ENCODE results near the gene SRR. TPM values are rescaled to one million over a fixed set of nuclear protein-coding genes. Genes with fewer than 3 reads are reported as not detected.

SRR gene
- total and polyA plus RNA-seq, 2 donors (not counting 3 experiments of a cell fraction or from before 2014, with no cell fraction given), result 13.7 to 20.1 TPM

- Histone ChIP-seq H3K27me3 (ENCODE audit: control insufficient read depth in 2 of 2, insufficient read depth in 2 of 2, low read length in 2 of 2) (no peaks in the 10 kb centered on the region), H3K4me2 (ENCODE audit: insufficient read depth, low read length) (no peak overlapping the region), H3K4me1 (ENCODE audit: control insufficient read depth, extremely low read depth, insufficient read depth, low read length) (no peaks in the 10 kb centered on the region), H3K9ac (replicated peaks; ENCODE audit: extremely low read depth, insufficient read depth, low read length) (no peak overlapping the region), H3K36me3 (ENCODE audit: control insufficient read depth in 2 of 2, extremely low read depth in 1 of 2, insufficient read depth in 2 of 2, low read length in 2 of 2) (peaks cover 8 to 24% of the 10 kb centered on the region in 2 experiments), H4K20me1 (replicated peaks; ENCODE audit: control insufficient read depth, extremely low read depth, insufficient read depth, low read length) (no peaks in the 10 kb centered on the region), H3K9me1 (replicated peaks; ENCODE audit: control insufficient read depth, extremely low read depth, insufficient read depth, low read length) (no peaks in the 10 kb centered on the region), H3K4me3 (replicated peaks in 1 of 3; ENCODE audit: insufficient read depth in 1 of 3, low read depth in 1 of 3, low read length in 3 of 3) (no peak overlapping the region), H3K79me2 (ENCODE audit: control insufficient read depth, insufficient read depth, low read length) (peaks cover 29% of the 10 kb centered on the region), H3K9me3 (replicated peaks; ENCODE audit: control insufficient read depth, insufficient read depth, low read length) (no peaks in the 10 kb centered on the region), H3K27ac (ENCODE audit: insufficient read depth, low read depth, low read length) (no peak overlapping the region), H2AFZ (ENCODE audit: low read depth, low read length) (no peak overlapping the region)
- CTCF ChIA-PET, result no interaction called here
- intact Hi-C loops (cut with micrococcal nuclease), result no loop called here
- POLR2A ChIA-PET, result no interaction called here
- DNase-seq (ENCODE audit: low read depth, low spot score) (no peak), FAIRE-seq (no peak)
- dilution Hi-C loops (cut with MboI; ENCODE audit: extremely low pct_ligation_motif_present, low sequenced_read_pairs), result no loop called here
- BruUV-seq (replicated peaks), result no TSS peak
- TF ChIP-seq JUN (IDR thresholded peaks at IDR 0.05; ENCODE audit: borderline replicate concordance, insufficient read depth, insufficient read length, low read depth) (no peak), POLR2A (IDR thresholded peaks at IDR 0.05; ENCODE audit: low read depth, low read length) (no peak), EZH2 (IDR thresholded peaks at IDR 0.05; ENCODE audit: borderline replicate concordance, low read depth, low read length, severe bottlenecking) (no peak), POLR2AphosphoS5 (IDR thresholded peaks at IDR 0.05; ENCODE audit: insufficient read depth, low read depth, low read length) (no peak), FOS (IDR thresholded peaks at IDR 0.05; ENCODE audit: borderline replicate concordance, insufficient read depth, low read length) (no peak), GATA2 (IDR thresholded peaks at IDR 0.05; ENCODE audit: insufficient read depth, insufficient read length, low read depth, low read length) (no peak), MYC (IDR thresholded peaks at IDR 0.05; ENCODE audit: low read depth, low read length) (no peak)
- TF ChIP-seq, protein P1, sequence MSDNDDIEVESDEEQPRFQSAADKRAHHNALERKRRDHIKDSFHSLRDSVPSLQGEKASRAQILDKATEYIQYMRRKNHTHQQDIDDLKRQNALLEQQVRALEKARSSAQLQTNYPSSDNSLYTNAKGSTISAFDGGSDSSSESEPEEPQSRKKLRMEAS (IDR thresholded peaks at IDR 0.05; ENCODE audit: insufficient read depth, insufficient read length), result no peak
- TF ChIP-seq, protein P2, sequence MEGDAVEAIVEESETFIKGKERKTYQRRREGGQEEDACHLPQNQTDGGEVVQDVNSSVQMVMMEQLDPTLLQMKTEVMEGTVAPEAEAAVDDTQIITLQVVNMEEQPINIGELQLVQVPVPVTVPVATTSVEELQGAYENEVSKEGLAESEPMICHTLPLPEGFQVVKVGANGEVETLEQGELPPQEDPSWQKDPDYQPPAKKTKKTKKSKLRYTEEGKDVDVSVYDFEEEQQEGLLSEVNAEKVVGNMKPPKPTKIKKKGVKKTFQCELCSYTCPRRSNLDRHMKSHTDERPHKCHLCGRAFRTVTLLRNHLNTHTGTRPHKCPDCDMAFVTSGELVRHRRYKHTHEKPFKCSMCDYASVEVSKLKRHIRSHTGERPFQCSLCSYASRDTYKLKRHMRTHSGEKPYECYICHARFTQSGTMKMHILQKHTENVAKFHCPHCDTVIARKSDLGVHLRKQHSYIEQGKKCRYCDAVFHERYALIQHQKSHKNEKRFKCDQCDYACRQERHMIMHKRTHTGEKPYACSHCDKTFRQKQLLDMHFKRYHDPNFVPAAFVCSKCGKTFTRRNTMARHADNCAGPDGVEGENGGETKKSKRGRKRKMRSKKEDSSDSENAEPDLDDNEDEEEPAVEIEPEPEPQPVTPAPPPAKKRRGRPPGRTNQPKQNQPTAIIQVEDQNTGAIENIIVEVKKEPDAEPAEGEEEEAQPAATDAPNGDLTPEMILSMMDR (IDR thresholded peaks at IDR 0.05; ENCODE audit: extremely low read depth in 1 of 2, insufficient read depth in 1 of 2, low read depth in 1 of 2, low read length in 2 of 2), result no peak
These were observed 6.7 kb upstream of the SRR start for GRCh38 chr17:2297023-2297422.

All from endothelial cell of umbilical vein (primary cell).